ENCODE data around the gene PSME4.
"Not testable (repeated sequence)": the region's sequence is repeated elsewhere in the genome, so short reads cannot be mapped to it uniquely, and the experiment has no call there.

PSME4 gene

DNA sequence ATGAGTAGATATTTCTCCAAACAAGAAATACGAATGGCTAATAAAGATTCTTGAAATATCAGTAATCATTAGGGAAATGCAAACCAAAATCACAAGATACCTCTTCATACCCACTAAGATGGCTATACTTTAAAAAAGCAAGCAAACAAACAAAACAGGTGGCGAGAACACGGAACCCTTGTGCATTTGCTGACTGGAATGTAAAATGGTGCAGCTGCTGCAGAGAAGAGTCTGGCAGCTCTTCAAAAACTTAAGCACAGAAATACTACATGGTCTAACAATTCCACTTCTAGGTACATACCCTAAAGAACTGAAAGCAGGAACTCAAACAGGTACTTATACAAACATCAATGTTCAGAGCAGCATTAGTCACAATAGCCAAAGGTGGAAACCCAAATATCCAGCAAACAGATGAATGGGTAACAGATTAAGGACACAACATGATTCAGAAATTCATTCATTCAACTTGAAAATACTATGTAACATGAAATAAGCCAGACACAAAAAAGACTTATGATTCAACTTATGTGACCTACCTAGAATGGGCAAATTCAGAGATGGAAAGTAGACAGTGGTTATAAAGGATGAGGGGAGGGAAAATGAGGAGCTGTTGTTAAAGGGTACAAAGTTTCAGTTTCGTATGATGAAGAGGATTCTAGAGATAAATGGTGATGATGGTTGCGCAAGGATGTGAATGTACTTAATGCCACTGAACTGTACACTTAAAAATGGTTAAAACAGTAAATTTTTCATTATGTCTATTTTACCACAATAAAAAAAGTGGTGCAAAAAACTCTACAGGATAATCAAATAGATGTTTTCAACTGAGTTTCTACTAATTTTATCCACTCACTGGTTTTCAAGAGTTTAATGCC, 84.2 kb downstream of the PSME4 start:
- DNase-seq: no peak

DNA sequence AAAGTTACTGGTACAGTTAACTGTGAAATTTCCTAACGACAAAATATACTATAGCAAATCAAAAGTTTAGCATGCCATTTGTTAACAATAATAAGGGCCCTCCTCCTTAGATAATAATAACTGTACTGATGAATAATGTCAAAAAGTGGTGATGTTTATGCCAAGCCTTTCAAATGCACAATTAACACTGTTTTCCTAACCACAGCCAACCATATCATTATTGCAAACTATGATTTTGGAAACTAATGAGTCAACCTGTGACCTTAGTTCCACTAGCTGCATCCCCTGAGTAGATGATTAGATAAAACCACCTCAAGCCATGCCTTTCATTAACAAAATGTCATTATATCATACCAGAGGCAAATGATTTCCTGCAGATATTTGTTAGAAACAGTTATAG, 85.9 kb downstream of the PSME4 start:
- no peak for DNase-seq

DNA sequence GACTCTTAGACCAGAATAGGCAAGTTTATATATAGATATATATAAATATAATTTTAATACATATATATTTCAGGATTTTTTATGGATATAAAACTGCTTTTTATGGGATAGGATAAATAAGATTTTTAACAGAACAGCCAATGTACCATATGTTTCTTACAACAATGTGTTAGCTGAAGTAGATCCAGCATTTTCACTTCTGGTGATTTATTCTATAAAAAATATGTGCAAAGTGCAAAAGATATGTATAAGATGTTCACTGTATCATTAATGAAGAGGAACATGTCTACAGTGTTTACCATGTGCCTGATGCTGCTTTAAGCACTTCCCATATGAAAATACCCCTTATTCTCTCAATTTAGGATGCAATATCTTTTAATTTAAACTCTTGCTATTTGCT, 88.8 kb downstream of the PSME4 start:
- DNase-seq: no peak

- DNase-seq: no peak
Observed at GRCh38 chr2:53881360-53881759, 89.4 kb downstream of the PSME4 start.

- no peak for DNase-seq
Observed at GRCh38 chr2:53880756-53881155, 90.0 kb downstream of the PSME4 start.

- no peak for DNase-seq
Observed at GRCh38 chr2:53877556-53877955, 93.2 kb downstream of the PSME4 start.

- DNase-seq: no peak
Observed at GRCh38 chr2:53877112-53877511, 93.7 kb downstream of the PSME4 start.

DNA sequence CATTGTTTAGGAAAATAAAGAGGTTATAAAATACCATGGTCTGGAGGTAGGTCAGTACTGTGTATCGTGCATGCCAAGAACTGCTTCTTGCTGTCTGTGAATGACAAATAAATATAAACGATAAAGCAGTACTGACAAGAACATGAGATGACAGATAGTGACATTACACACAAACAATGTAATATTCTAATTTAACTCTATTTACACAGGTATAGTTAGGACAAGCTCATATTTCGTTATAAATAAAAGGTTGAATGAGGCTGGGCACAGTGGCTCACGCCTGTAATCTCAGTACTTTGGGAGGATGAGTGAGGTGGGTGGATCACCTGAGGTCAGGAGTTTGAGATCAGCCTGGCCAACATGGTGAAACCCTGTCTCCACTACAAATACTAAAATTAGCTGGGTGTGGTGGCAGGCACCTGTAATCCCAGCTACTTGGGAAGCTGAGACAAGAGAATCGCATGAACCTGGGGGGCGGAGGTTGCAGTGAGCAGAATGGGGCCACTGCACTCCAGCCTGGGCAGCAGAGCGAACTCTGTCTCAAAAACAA, 96.3 kb downstream of the PSME4 start:
- no peak for DNase-seq

- DNase-seq: no peak
Observed at GRCh38 chr2:53867773-53868172, 103.0 kb downstream of the PSME4 start.

GRCh38 chr2:53867169-53867568, 103.6 kb downstream of the PSME4 start:
- DNase-seq: no peak

DNA sequence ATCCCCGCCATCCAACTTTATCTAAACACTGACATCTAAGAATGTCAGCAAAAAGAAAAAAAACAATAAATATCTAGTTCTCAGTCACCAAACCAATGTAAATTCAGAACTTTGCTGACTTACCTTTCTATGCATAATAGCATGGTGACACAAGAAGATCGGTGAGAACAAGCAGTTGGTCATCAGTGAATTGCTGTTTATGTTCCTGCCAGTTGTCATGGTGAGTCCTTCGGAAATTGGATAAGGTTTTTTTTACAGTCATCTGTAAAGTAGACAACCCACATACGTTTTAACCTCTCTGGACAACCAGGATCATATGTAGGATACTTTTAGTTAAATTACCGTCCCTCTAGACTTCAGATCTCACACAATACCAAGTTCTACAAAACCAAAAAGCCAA, 104.8 kb downstream of the PSME4 start:
- DNase-seq: no peak

- DNase-seq: no peak
Observed at GRCh38 chr2:53865264-53865663, 105.5 kb downstream of the PSME4 start.

DNA sequence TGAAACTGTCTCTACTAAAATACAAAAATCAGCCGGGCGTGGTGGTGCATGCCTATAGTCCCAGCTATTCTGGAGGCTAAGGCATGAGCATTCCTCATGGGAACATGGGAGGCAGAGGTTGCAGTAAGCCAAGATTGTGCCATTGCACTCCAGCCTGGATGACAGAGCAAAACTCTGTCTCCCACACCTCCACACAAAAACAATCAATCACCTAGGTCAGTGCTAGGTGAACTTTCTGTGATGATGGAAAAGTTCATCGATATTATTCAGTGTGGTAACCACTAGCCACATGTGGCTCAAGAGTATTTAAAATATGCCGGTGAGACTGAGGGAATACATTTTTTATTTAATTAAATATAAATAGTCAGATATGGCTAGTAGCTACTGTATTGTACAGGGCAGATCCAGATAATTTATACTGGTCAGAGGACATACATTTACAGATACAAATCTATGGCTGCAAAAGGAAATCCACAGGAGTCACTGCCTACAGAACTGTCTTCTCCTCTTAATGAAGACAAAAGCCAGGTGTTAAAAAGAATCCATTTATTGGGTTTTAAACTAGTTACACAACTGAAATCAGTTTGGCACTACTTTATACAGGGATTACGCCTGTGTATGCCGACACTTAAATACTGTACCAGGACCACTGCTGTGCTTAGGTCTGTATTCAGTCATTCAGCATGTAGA, 107.1 kb downstream of the PSME4 start:
- DNase-seq: no peak

GRCh38 chr2:53861824-53862223, 109.0 kb downstream of the PSME4 start:
- DNase-seq: no peak

- DNase-seq: no peak
Observed at GRCh38 chr2:53859206-53860181, 111.3 kb downstream of the PSME4 start, which contains the start of gene GPR75. Gene GPR75, minus strand, starts transcription at chr2:53859967. Its CDS starts 5,211 bp downstream, at chr2:53854756.

GRCh38 chr2:53856272-53856671, 114.5 kb downstream of the PSME4 start:
- DNase-seq: no peak

- DNase-seq: no peak
Observed at GRCh38 chr2:53854678-53855077, 116.1 kb downstream of the PSME4 start.

GRCh38 chr2:53852532-53852931, 118.3 kb downstream of the PSME4 start:
- no peak for DNase-seq

DNA sequence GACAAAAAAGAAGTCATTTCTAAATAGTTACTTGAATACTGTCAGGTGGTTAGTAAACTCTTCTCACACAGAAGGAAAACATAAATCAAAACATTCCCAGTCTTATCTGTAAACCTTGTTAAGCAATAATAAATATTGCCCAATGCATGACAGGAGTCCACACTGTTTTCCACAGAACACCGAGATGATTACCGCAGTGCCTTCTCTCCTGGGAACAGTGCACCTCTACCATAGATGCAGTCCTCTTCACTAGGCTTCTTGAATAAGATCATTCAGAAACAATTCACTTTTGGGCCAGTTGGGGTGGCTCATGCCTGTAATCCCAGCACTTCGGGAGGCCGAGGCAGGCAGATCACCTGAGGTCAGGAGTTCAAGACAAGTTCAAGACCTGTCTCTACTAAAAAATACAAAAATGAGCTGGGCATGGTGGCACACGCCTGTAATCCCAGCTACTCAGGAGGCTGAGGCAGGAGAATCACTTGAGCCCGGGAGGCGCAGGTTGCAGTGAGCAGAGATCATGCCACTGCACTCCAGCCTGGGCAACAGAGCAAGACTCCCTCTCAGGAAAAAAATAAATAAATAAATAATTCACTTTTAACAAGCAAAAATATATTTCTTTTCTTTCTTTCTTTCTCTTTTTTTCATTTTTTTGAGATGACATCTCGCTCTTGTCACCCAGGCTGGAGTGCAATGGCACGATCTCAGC, 119.6 kb downstream of the PSME4 start:
- not testable (repeated sequence) for DNase-seq

DNA sequence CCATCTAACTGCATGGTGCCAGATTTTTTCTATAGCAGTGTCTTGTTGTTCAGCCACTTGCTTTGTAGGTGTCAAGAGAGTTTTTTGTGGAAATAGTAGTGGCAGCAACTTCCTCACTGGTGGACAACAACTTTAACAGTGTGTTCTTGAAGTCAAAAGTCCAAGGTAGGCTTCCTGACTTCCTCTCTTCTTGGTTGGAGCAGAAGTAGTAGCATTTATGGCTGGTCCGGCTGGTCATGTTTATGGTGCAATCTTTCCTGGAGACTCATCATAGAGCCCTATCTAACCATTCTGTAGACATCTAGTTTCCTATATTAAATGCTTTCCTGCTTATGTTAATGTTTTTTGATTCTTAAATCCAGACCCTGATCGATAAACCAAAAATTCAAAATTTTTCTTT, 122.7 kb downstream of the PSME4 start:
- no peak for DNase-seq

- no peak for DNase-seq
Observed at GRCh38 chr2:53843595-53843994, 127.2 kb downstream of the PSME4 start.

- no peak for DNase-seq
Observed at GRCh38 chr2:53842891-53843290, 127.9 kb downstream of the PSME4 start.
